Skeletal muscle satellite cell (primary cell): Measurements from ENCODE around the gene TRUB2. TPM values are rescaled to one million over a fixed set of nuclear protein-coding genes. Genes with fewer than 3 reads are reported as not detected.

Experiments
- H3K27me3 ChIP-seq: 2 replicates; pipeline ENCODE4 v1.7.0; 2013; ENCODE audit warnings: low read length; ENCODE audit not compliant: control insufficient read depth, insufficient read depth
- H3K36me3 ChIP-seq: 2 replicates; pipeline ENCODE4 v1.7.0; 2013; ENCODE audit warnings: mild to moderate bottlenecking, control low read depth, low read length; ENCODE audit not compliant: insufficient read depth
- H3K4me1 ChIP-seq: 2 replicates; pipeline ENCODE4 v1.7.0; 2013; ENCODE audit warnings: low read length; ENCODE audit not compliant: control insufficient read depth, insufficient read depth
- H3K4me2 ChIP-seq: 2 replicates; pipeline ENCODE4 v1.7.0; 2013; ENCODE audit warnings: mild to moderate bottlenecking, low read length
- H3K4me3 ChIP-seq: 2 replicates; pipeline ENCODE4 v1.7.0; 2013; ENCODE audit warnings: low read length
- H3K9ac ChIP-seq: 2 replicates; pipeline ENCODE4 v1.7.0; 2013; ENCODE audit warnings: mild to moderate bottlenecking, low read depth, low read length, moderate library complexity
- H3K9me3 ChIP-seq: replicated peaks from 2 replicates; pipeline ENCODE4 v1.7.0; 2013; ENCODE audit warnings: mild to moderate bottlenecking, control low read depth, low read length
- total RNA-seq: library from RNA; depleted of rRNA; stranded (reverse); fragments of >200 nt; gene quantifications from 2 replicates; pipeline ENCODE4 v1.2.3, GENCODE V29; 2012; rRNA removed

TRUB2 gene, protein sequence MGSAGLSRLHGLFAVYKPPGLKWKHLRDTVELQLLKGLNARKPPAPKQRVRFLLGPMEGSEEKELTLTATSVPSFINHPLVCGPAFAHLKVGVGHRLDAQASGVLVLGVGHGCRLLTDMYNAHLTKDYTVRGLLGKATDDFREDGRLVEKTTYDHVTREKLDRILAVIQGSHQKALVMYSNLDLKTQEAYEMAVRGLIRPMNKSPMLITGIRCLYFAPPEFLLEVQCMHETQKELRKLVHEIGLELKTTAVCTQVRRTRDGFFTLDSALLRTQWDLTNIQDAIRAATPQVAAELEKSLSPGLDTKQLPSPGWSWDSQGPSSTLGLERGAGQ
- total RNA-seq = 18.8 and 19.7 TPM in 2 replicates

DNA sequence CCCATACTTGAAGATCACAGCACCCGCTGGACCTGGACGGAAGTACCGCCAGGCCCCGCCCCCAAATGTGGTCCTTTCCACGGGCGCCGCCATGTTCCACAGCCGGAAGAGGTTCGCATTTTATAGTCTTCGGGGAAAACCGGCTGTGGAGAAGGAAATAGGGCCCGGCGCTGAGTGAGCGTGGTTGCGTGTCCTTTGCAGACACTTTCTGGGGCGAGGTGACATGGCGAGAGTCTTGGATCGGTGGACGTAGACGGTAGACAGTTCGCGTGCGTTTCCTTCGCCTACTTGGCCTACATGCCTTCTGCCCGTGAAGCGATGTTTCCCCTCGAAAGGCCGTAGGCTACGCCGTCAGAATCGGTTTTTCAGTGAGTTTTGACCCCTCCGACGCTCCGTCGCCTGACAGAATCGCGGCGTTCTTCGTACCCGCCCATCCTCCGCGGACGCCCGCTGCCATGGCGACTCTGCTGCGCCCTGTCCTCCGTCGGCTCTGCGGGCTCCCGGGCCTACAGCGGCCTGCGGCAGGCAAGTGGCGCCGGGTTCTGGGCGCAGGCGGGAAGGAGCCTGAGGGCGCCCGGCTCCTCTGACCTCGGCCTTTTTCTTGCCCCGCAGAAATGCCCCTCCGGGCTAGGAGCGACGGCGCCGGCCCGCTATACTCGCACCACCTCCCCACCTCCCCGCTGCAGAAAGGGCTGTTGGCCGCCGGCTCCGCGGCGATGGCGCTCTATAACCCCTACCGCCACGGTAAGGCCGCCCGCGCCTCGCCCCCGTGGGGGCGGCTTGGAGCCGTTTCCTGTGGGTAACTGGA lies at the start of gene TRUB2, which contains the start of gene COQ4:
Gene TRUB2, minus strand, starts transcription at position 44 of the 808 bp plus-strand sequence. Its CDS starts 39 bp downstream, at position 5.
Gene COQ4, plus strand, starts transcription at position 436 of the 808 bp plus-strand sequence. Its CDS starts 20 bp downstream, at position 456.
- peaks cover 17% of the 10 kb centered on the region for H3K4me1 ChIP-seq
- H3K36me3 ChIP-seq = peaks cover 20% of the 10 kb centered on the region
- H3K4me2 ChIP-seq = peak within 1 kb of the TSS; percentile 94
- H3K27me3 ChIP-seq = no peaks in the 10 kb centered on the region
- no peaks in the 10 kb centered on the region for H3K9me3 ChIP-seq
- peak within 1 kb of the TSS; percentile 92 for H3K4me3 ChIP-seq
- H3K9ac ChIP-seq = peak within 1 kb of the TSS; percentile 94

DNA sequence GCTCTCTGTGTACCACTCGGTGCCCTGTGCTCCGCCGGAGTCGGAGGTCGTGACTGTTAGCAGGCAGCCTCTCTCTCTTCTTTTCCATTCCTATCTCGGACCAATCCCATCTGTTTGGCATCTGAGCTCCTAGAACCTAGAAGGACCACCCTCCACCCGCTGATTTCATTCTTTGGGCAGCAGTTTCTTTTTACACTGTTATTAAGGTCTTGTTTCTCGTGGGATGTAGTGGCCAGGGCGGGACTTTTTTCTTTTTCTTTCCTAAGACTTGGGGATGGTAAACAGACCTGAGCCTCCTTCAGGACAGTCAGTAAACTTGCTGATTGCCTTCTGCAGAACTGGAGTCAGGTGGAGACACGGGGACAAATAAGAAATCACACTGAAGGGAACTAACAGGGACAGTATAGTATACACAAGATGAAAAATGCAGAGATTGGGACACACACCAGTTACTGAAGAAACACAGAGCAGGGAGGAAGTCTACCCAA lies 49.4 kb upstream of the TRUB2 start:
- Histone ChIP-seq H3K4me2 (peak overlapping the region; percentile 83), H3K27me3 (no peaks in the 10 kb centered on the region), H3K36me3 (no peaks in the 10 kb centered on the region), H3K4me3 (peak overlapping the region; percentile 92), H3K4me1 (peaks cover 26% of the 10 kb centered on the region), H3K9me3 (no peaks in the 10 kb centered on the region), H3K9ac (peak overlapping the region; percentile 96)

DNA sequence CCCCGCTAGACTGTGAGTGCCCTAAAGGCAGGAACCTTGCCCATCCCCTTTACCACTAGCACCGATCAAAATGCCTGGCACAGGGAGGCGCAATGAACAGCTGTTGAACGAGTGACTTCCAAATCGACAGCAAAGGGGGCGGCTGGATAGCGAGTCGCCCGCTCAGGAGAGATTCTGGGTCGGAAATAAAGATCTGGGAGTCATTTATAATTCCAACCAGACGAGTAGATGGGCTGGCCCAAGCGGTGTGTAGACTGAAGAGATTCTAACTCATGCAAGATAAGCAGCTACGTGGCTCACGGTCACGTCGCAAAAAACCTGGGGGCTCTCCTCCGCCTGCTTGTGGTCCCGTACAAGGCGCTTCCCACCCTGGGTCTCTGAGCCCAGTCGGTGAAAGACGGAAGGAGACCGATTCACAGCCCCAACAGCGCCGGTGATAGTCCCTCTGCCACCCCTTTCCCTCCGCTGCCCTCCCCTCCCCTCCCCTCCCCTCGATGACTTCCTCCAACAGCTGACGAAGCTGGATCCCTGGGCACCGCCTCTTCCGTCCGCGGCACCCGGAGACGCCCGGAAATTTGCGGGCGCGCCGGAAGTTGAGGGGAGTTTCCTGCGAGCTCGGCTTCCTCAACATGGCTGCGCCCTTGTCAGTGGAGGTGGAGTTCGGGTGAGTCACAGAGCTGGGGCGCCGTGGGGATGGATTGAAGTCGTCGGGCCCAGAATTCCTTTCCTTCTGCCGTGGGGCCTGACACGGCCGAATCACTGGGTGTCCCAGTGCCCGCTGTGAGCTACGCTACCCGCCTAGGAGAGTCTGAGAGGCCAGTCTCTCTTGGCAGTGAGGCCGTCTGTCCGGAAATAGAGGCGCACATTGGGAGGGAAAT lies 48.7 kb upstream of the TRUB2 start, which contains the start of gene URM1:
Gene URM1, plus strand, starts transcription at position 623 of the 878 bp plus-strand sequence. Its CDS starts 7 bp downstream, at position 630.
- peak within 1 kb of the TSS; percentile 92 for H3K4me3 ChIP-seq
- no peaks in the 10 kb centered on the region for H3K27me3 ChIP-seq
- H3K9ac ChIP-seq = peak within 1 kb of the TSS; percentile 96
- H3K4me2 ChIP-seq = peak within 1 kb of the TSS; percentile 83
- no peaks in the 10 kb centered on the region for H3K9me3 ChIP-seq
- no peaks in the 10 kb centered on the region for H3K36me3 ChIP-seq
- H3K4me1 ChIP-seq = peaks cover 25% of the 10 kb centered on the region

DNA sequence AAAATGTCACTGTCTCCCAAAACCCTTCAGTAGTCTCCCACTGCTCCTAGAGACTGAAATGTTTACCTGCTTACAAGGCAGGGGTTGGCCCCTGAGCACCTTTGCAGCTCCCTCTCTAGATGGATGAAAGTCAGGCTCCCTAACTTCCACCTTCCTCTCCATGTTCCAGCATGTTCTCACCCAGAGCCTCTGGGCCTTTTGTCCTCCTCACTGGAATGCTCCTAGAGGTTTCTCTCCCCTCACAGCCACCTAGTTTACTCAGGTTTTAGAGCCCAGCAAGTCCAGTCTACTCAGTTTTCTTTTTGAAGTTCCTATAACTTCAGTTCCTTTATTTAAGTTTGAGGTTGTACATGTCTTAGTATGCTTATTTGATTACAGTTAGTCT lies 48.1 kb upstream of the TRUB2 start:
- no peaks in the 10 kb centered on the region for H3K9me3 ChIP-seq
- peaks cover 20% of the 10 kb centered on the region for H3K4me1 ChIP-seq
- H3K36me3 ChIP-seq = no peaks in the 10 kb centered on the region
- peak overlapping the region; percentile 79 for H3K4me2 ChIP-seq
- H3K4me3 ChIP-seq = peak overlapping the region; percentile 92
- no peaks in the 10 kb centered on the region for H3K27me3 ChIP-seq
- H3K9ac ChIP-seq = peak overlapping the region; percentile 96

DNA sequence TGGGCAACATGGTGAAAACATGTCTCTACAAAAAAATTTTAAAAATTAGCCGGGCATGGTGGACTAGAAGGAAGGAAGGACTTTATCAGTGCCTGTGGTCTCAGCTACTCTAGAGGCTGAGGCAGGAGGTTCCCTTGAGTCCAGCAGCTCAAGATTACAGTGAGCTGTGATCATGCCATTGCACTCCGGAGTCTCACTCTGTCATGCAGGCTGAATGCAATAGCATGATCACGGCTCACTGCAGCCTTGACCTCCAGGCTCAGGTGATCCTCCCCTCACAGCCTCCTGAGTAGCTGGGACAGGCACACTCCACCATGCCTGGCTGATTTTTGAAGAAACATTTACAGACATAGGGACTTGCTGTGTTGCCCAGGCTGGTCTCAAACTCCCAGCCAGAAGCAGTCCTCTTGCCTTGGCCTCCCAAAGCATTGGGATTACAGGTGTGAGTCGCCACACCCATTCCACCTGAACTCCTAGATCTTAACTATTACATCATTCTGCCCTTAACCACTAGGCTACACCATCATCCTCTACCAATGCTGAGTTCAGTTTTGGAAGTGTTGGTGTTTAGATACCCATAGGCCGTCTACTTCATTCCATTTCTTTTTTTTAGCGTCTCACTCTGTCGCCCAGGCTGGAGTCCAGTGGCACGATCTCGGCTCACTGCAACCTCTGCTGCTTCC lies 46.9 kb upstream of the TRUB2 start:
- Histone ChIP-seq H3K9ac (no peak overlapping the region), H3K27me3 (no peaks in the 10 kb centered on the region), H3K4me2 (no peak overlapping the region), H3K4me1 (peaks cover 29% of the 10 kb centered on the region), H3K4me3 (no peak overlapping the region), H3K36me3 (no peaks in the 10 kb centered on the region), H3K9me3 (no peaks in the 10 kb centered on the region)

DNA sequence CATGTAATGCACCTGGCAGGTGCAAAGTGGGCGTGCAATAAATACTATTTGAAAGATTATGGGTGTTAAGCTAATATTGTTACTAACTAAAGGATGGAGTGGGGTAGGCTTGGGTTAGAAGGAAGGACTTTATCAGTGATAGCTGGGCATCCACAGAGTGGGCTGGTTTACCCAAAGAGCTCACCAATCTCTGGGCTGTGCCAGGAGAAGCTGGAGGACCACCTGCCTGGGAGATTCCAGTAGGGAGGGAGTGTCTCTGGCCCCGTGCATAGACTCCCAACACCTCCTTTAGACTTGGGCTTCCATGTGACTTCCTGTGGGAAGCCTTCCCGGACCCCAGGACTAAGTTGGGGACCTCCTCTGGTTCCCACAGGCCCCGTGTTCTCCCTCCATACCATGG lies 43.3 kb upstream of the TRUB2 start:
- no peaks in the 10 kb centered on the region for H3K27me3 ChIP-seq
- no peak overlapping the region for H3K4me3 ChIP-seq
- H3K4me1 ChIP-seq = peaks cover 36% of the 10 kb centered on the region
- no peak overlapping the region for H3K4me2 ChIP-seq
- no peaks in the 10 kb centered on the region for H3K9me3 ChIP-seq
- H3K36me3 ChIP-seq = no peaks in the 10 kb centered on the region
- peak overlapping the region; percentile 37 for H3K9ac ChIP-seq

DNA sequence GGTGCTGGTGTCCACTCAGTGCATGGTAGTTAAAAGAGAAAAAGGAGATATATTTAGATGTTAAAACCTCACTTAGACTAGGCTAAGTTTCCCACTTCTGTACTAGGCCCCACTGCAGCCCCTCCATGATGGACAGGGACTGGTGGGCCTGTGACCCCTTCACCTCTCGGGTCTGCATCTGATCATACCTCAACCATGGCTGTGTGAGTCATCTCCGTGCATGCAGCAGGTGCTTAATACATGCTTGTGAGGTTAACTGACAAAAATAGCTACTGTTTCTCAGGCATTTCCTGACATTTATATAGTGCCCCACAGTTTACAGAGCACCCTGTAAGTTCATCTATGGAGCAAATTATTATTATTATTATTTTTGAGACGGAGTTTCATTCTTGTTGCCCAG lies 40.5 kb upstream of the TRUB2 start:
- no peaks in the 10 kb centered on the region for H3K9me3 ChIP-seq
- H3K27me3 ChIP-seq = no peaks in the 10 kb centered on the region
- no peak overlapping the region for H3K4me3 ChIP-seq
- H3K36me3 ChIP-seq = no peaks in the 10 kb centered on the region
- peaks cover 34% of the 10 kb centered on the region for H3K4me1 ChIP-seq
- H3K9ac ChIP-seq = no peak overlapping the region
- peak overlapping the region; percentile 97 for H3K4me2 ChIP-seq

DNA sequence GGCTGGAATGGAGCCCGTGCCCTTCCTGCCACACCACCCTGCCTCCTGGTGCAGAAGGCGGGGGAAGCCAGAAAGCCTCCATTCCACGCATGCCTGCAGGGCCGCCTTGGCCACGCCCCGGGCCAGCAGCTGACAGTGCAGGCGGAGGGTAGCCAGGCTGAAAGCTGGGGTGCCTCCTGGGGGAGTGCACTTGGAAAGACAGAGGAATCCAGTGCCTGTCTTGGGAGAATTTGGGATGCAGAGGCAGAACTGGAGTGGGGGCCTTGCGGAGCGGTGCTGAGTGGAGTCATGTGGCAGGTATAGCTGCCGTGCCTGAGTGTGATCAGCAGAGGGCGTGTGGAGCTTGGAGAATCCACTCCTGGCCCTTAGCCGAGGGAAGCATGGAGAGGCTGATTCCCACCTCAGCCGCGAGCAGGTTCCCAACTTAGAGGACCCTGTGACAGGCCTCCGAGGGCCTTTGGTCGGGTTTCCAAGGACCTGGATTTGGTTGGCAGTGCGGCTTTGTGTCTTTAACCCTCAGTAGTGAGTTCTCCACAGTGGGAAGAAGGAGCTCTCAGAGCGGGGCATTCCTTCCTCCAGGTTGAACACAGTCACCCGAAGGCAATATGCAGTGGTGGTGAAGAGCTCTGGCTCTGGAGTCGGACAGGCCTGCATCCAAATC lies 39.9 kb upstream of the TRUB2 start:
- Histone ChIP-seq H3K9ac (peak overlapping the region; percentile 52), H3K4me1 (peaks cover 34% of the 10 kb centered on the region), H3K36me3 (no peaks in the 10 kb centered on the region), H3K4me3 (peak overlapping the region; percentile 74), H3K4me2 (peak overlapping the region; percentile 97), H3K9me3 (no peaks in the 10 kb centered on the region), H3K27me3 (no peaks in the 10 kb centered on the region)

DNA sequence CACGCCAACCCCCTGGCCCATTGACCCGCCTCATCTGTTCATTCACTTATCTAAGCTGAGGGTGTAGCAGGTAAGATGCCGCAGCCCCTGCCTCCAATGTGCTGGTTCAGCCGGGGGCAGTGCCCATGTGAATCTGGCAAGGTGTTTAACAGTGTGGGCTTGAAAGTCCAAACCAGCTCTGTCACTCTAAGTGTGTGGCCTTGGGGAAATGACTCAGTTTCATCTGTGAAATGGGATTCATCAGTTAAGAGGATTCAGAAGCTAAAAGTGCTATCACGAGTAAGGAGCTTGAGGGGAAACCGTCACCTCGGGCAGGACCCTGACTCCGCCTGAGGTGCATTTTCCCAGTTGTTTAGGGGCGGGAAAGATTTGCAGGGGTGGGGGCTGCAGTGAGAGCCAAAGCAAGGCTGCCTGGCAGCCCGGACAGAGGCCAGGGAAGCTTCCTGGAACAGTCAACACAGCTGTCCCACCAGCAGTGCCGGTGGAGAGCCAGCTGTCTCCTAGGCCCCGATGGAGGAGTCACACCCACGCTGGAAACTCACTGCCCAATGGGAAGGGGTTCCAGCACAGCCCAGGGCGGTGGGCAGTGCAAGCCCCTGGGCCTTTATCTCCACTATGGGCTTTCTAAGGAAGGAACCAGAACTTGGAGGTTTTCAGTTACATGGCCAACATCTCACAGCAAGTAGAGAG lies 39.2 kb upstream of the TRUB2 start:
- Histone ChIP-seq H3K27me3 (no peaks in the 10 kb centered on the region), H3K4me1 (peaks cover 34% of the 10 kb centered on the region), H3K4me3 (peak overlapping the region; percentile 74), H3K4me2 (peak overlapping the region; percentile 97), H3K36me3 (no peaks in the 10 kb centered on the region), H3K9me3 (no peaks in the 10 kb centered on the region), H3K9ac (peak overlapping the region; percentile 52)

DNA sequence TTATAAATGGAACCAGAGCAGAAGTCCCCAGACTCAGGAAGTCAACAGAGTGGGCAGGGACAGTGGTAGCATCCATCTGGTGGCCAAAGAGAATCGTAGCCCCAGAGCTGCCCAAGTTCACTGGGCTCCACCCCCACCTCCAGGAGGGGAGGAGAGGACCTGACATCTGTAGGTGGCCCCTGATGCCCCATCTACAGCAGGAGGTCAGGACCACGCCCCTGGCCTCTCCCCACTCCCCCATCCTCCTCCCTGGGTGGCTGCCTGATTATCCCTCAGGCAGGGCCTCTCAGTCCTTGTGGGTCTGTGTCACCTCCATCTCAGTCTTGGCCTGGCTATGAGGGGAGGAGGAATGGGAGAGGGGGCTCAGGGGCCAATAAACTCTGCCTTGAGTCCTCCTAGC lies 38.6 kb upstream of the TRUB2 start:
- Histone ChIP-seq H3K4me3 (no peak overlapping the region), H3K36me3 (peaks cover 4% of the 10 kb centered on the region), H3K27me3 (no peaks in the 10 kb centered on the region), H3K9ac (peak overlapping the region; percentile 19), H3K9me3 (no peaks in the 10 kb centered on the region), H3K4me2 (no peak overlapping the region), H3K4me1 (peaks cover 34% of the 10 kb centered on the region)
